ENCODE measurements around the gene EPN1.

GRCh38 chr19:55689411-55690108 is 14.5 kb downstream of the EPN1 start:
- TF ChIP-seq POLR2A (IDR thresholded peaks at IDR 0.05; ENCODE audit: low read depth, low read length) (no peak), POLR2AphosphoS5 (IDR thresholded peaks at IDR 0.05; ENCODE audit: low read depth, low read length) (no peak), PAX5 (IDR thresholded peaks at IDR 0.05; ENCODE audit: insufficient read depth, low read length, severe bottlenecking) (no peak), TAF1 (IDR thresholded peaks at IDR 0.05; ENCODE audit: low read depth, low read length) (no peak), POU2F2 (IDR thresholded peaks at IDR 0.05; ENCODE audit: low read depth, low read length) (no peak), SPI1 (IDR thresholded peaks at IDR 0.05; ENCODE audit: low read depth, low read length) (no peak)
